SK-N-SH (cell line): ENCODE data around the gene DMAP1. TPM values are rescaled to one million over a fixed set of nuclear protein-coding genes. Genes with fewer than 3 reads are reported as not detected.

Source experiments
- CTCF ChIA-PET: fragments of 300-600, 350-600 bp; formaldehyde crosslinking; extraction: SDS; loops from one replicate; lab custom pipeline; 2021; lab: Yijun Ruan, JAX
- POLR2A ChIA-PET: fragments of 350-600 bp; sonication (Branson Sonifier 250); formaldehyde crosslinking; extraction: SDS; loops from one replicate; lab custom pipeline; 2020; ENCODE audit warnings: antibody characterized with exemption, inconsistent platforms; lab: Yijun Ruan, JAX
- DNase-seq: peaks from one replicate; pipeline ENCODE4 v3.0.0; 2012
- H2AFZ ChIP-seq: fragments of 200-600 bp; sonication (generic); 2 replicates; pipeline ENCODE4 v1.8.1; 2016; ENCODE audit warnings: antibody characterized with exemption, mild to moderate bottlenecking, low read depth
- H3F3A ChIP-seq: fragments of 200-600 bp; sonication (generic); replicated peaks from 2 replicates; pipeline ENCODE3; 2016; ENCODE audit warnings: antibody characterized with exemption, mild to moderate bottlenecking; ENCODE audit not compliant: insufficient read depth
- H3K27ac ChIP-seq, 2 experiments: fragments of 200-500 bp in 1 of 2; fragments of 200-600 bp in 1 of 2; sonication (Bioruptor generic) in 1 of 2; sonication (generic), shearing (Covaris generic) in 1 of 2; 2 replicates each; pipeline versions ENCODE4 v1.5.1 to v1.6.1; 2014 to 2016; ENCODE audit warnings: low read depth in 2 of 2, inconsistent platforms in 1 of 2, low read length in 1 of 2, mild to moderate bottlenecking in 1 of 2, mixed read lengths in 1 of 2
- H3K27me3 ChIP-seq: fragments of 200-600 bp; sonication (generic), shearing (Covaris generic); 2 replicates; pipeline ENCODE4 v1.6.1; 2016; ENCODE audit warnings: mixed run types; ENCODE audit not compliant: insufficient read depth
- H3K36me3 ChIP-seq, 2 experiments: fragments of 200-500 bp in 1 of 2; fragments of 200-600 bp in 1 of 2; sonication (Bioruptor generic) in 1 of 2; sonication (generic) in 1 of 2; replicated peaks in 1 of 2; 2 replicates each; pipeline versions ENCODE3 to v1.5.1; 2014 to 2016; ENCODE audit warnings: low read length in 1 of 2, mild to moderate bottlenecking in 1 of 2; ENCODE audit not compliant: insufficient read depth in 2 of 2, control insufficient read depth in 1 of 2
- H3K4me1 ChIP-seq, 2 experiments: fragments of 200-500 bp in 1 of 2; fragments of 200-600 bp in 1 of 2; sonication (Bioruptor generic) in 1 of 2; sonication (generic), shearing (Covaris generic) in 1 of 2; 2 replicates each; pipeline versions ENCODE4 v1.5.1 to v1.6.1; 2014 to 2016; ENCODE audit warnings: low read depth in 1 of 2, low read length in 1 of 2, mixed run types in 1 of 2; ENCODE audit not compliant: insufficient read depth in 2 of 2, control insufficient read depth in 1 of 2
- H3K4me2 ChIP-seq: fragments of 200-600 bp; sonication (generic), shearing (Covaris generic); 2 replicates; pipeline ENCODE4 v1.6.1; 2017; ENCODE audit warnings: mixed run types
- H3K4me3 ChIP-seq, 2 experiments: fragments of 200-500 bp in 1 of 2; fragments of 200-600 bp in 1 of 2; sonication (Bioruptor generic) in 1 of 2; sonication (generic), shearing (Covaris generic) in 1 of 2; 2 replicates each; pipeline versions ENCODE4 v1.5.1 to v1.8.1; 2014 to 2016; ENCODE audit warnings: low read depth in 2 of 2, inconsistent platforms in 1 of 2, low read length in 1 of 2, mild to moderate bottlenecking in 1 of 2, mixed read lengths in 1 of 2, moderate library complexity in 1 of 2
- H3K79me2 ChIP-seq: fragments of 200-600 bp; sonication (generic); 2 replicates; pipeline ENCODE4 v1.8.1; 2017; ENCODE audit warnings: mild to moderate bottlenecking; ENCODE audit not compliant: insufficient read depth
- H3K9ac ChIP-seq: fragments of 200-600 bp; sonication (generic); 2 replicates; pipeline ENCODE4 v1.6.1; 2017; ENCODE audit warnings: mixed run types
- H3K9me2 ChIP-seq: fragments of 200-600 bp; sonication (generic); 2 replicates; pipeline ENCODE4 v1.6.1; 2017; ENCODE audit warnings: mixed run types
- H3K9me3 ChIP-seq: fragments of 200-600 bp; sonication (generic); 2 replicates; pipeline ENCODE4 v1.6.1; 2017; ENCODE audit warnings: mixed run types, mild to moderate bottlenecking, moderate library complexity
- H4K20me1 ChIP-seq: fragments of 200-600 bp; sonication (generic); 2 replicates; pipeline ENCODE4 v1.6.1; 2017; ENCODE audit warnings: mild to moderate bottlenecking, mixed run types; ENCODE audit not compliant: insufficient read depth
- ELF1 ChIP-seq: IDR thresholded peaks from 2 replicates; pipeline ENCODE4 v1.4.0; 2012
- GABPA ChIP-seq: IDR thresholded peaks from 2 replicates; pipeline ENCODE4 v1.4.0; 2012; ENCODE audit warnings: low read depth, mild to moderate bottlenecking
- GATA2 ChIP-seq: sonication (generic); formaldehyde crosslinking; IDR thresholded peaks from 2 replicates; pipeline ENCODE4 v1.5.0; 2020; ENCODE audit warnings: mild to moderate bottlenecking, missing genetic modification reagents
- IRF3 ChIP-seq: fragments of 150-350 bp; IDR thresholded peaks from 2 replicates; pipeline ENCODE4 v1.6.1; 2016; ENCODE audit warnings: mild to moderate bottlenecking, low read depth, low read length
- JUND ChIP-seq: IDR thresholded peaks from 2 replicates; pipeline ENCODE4 v1.4.0; 2012
- MAX ChIP-seq: IDR thresholded peaks from 2 replicates; pipeline ENCODE4 v1.4.0; 2012; ENCODE audit warnings: low read depth
- MEF2A ChIP-seq: IDR thresholded peaks from 2 replicates; pipeline ENCODE4 v1.4.0; 2012; ENCODE audit warnings: low read depth, borderline replicate concordance
- MXI1 ChIP-seq: IDR thresholded peaks from 2 replicates; pipeline ENCODE4 v1.6.1; 2012; ENCODE audit warnings: mild to moderate bottlenecking, low read depth, low read length, improper control_type of control experiment
- SIN3A ChIP-seq: IDR thresholded peaks from 2 replicates; pipeline ENCODE4 v1.6.1; 2012; ENCODE audit warnings: low read depth, mild to moderate bottlenecking, low read length, moderate library complexity, borderline replicate concordance
- SMC3 ChIP-seq: IDR thresholded peaks from 2 replicates; pipeline ENCODE4 v1.6.1; 2012; ENCODE audit warnings: low read depth, low read length, improper control_type of control experiment
- TCF12 ChIP-seq: IDR thresholded peaks from 2 replicates; pipeline ENCODE4 v1.4.0; 2012
- TEAD4 ChIP-seq: IDR thresholded peaks from 2 replicates; pipeline ENCODE4 v1.4.0; 2012; ENCODE audit warnings: mild to moderate bottlenecking, borderline replicate concordance; ENCODE audit not compliant: insufficient read depth
- WGBS: methylation state at CpG from one replicate; pipeline ENCODE4 v1.1.6; 2017; ENCODE audit warnings: low lambda C conversion rate; 5-methylcytosine and 5-hydroxymethylcytosine counted together
- polyA plus RNA-seq, 3 experiments: library from polyadenylated mRNA; depleted of rRNA; stranded (reverse); fragments of >200 nt; gene quantifications; 2 replicates each; pipeline ENCODE4 v1.2.3, GENCODE V29; 2012
- TF ChIP-seq, protein P1 (sequence below): IDR thresholded peaks from 2 replicates; pipeline ENCODE4 v1.6.1; 2012; ENCODE audit warnings: mild to moderate bottlenecking, low read depth, low read length, moderate library complexity
- TF ChIP-seq, protein P2 (sequence below): IDR thresholded peaks from 2 replicates; pipeline ENCODE4 v1.4.0; 2012; ENCODE audit warnings: low read depth, borderline replicate concordance
- TF ChIP-seq, protein P3 (sequence below): fragments of 200-600 bp; sonication (generic); IDR thresholded peaks from 2 replicates; pipeline ENCODE4 v1.6.1; 2017; ENCODE audit warnings: antibody characterized with exemption, mild to moderate bottlenecking, moderate library complexity

Gene DMAP1
- polyA plus RNA-seq, 1 of the 3 experiments (the other 2 are of a cell fraction) = 59.6 TPM

DNA sequence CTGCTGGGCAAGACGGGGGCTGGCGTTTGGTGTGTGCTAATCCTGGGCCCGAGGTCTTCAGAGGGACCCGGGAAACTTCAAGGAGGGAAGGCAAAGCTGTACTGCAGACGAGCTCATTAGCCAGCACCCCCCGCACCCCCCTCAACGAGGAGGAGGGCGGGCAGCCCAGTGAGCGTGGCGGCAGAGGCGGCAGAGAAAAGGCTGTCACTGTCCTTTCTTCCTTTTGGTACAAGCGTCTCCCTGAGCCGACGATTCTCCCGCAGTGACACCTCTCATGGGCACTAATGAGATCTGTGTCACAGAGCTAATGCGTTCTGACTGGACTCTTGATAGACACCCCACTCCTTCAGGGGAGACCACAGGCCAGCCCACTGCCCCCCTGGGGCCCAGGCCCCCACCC is 29.5 kb downstream of the DMAP1 start (continued):
- TF ChIP-seq, protein P1, sequence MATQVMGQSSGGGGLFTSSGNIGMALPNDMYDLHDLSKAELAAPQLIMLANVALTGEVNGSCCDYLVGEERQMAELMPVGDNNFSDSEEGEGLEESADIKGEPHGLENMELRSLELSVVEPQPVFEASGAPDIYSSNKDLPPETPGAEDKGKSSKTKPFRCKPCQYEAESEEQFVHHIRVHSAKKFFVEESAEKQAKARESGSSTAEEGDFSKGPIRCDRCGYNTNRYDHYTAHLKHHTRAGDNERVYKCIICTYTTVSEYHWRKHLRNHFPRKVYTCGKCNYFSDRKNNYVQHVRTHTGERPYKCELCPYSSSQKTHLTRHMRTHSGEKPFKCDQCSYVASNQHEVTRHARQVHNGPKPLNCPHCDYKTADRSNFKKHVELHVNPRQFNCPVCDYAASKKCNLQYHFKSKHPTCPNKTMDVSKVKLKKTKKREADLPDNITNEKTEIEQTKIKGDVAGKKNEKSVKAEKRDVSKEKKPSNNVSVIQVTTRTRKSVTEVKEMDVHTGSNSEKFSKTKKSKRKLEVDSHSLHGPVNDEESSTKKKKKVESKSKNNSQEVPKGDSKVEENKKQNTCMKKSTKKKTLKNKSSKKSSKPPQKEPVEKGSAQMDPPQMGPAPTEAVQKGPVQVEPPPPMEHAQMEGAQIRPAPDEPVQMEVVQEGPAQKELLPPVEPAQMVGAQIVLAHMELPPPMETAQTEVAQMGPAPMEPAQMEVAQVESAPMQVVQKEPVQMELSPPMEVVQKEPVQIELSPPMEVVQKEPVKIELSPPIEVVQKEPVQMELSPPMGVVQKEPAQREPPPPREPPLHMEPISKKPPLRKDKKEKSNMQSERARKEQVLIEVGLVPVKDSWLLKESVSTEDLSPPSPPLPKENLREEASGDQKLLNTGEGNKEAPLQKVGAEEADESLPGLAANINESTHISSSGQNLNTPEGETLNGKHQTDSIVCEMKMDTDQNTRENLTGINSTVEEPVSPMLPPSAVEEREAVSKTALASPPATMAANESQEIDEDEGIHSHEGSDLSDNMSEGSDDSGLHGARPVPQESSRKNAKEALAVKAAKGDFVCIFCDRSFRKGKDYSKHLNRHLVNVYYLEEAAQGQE = no peak
- TF ChIP-seq GATA2 (CRISPR knock-in tag) = no peak

DNA sequence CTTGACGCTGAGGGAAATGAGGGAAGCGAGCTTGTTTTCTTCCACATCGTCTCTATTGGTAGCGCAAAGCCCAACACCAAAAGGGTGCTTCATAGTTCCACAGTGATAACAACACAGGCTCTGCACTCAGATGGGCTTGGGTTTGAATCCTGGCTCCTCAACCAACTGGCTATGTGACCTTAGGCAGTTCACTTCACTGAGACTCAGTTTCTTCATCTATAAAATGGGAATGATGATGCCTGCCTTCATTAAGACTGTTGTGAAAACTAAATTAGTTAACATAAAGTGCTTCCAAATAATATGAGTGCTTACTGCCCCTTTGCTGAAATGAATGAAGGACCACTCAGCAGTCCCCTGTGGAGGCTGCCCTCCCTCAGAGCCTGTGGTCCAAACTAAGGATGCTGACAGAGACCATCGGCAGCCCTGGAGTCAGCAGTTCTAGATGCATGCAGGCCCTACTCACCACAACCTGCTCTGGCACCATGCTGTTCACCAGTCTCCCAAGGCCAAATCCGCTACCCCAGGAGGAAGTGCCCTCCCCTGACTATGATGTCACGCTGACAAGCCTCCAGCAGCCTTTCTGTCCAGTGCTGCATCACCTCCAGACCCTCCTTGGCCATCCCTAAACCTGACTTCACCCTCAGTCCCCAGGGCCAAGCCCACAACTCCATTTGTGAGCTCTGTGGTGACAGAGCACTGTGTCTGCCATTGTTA is 30.7 kb downstream of the DMAP1 start:
- no peaks in the 10 kb centered on the region for H3K9me2 ChIP-seq
- H3K27ac ChIP-seq = no peak overlapping the region
- ChIA-PET CTCF (interaction anchor here (2.3 kb wide), 1 partner anchor 9 kb away, joined by 6 read pairs; no protein-coding TSS in a partner anchor), POLR2A (no interaction called here)
- H2AFZ ChIP-seq = no peak overlapping the region
- no peaks in the 10 kb centered on the region for H3K27me3 ChIP-seq
- no peak overlapping the region for H3K4me3 ChIP-seq
- no peak overlapping the region for H3K4me2 ChIP-seq
- H4K20me1 ChIP-seq = no peaks in the 10 kb centered on the region
- H3K79me2 ChIP-seq = no peaks in the 10 kb centered on the region
- H3K9me3 ChIP-seq = no peaks in the 10 kb centered on the region
- H3F3A ChIP-seq = no peaks in the 10 kb centered on the region
- 98% methylated on average over 5 of the region's 7 CpGs for WGBS
- H3K4me1 ChIP-seq = peaks cover 10 to 32% of the 10 kb centered on the region in 2 experiments; a peak in 3 of 4 replicates
- DNase-seq = no peak
- TF ChIP-seq MAX (no peak), TCF12 (no peak), GABPA (no peak), TEAD4 (no peak), SMC3 (no peak), JUND (no peak), MXI1 (no peak), ELF1 (no peak), IRF3 (no peak), MEF2A (no peak), GATA2 (CRISPR knock-in tag) (no peak), SIN3A (no peak)
- TF ChIP-seq, protein P2, sequence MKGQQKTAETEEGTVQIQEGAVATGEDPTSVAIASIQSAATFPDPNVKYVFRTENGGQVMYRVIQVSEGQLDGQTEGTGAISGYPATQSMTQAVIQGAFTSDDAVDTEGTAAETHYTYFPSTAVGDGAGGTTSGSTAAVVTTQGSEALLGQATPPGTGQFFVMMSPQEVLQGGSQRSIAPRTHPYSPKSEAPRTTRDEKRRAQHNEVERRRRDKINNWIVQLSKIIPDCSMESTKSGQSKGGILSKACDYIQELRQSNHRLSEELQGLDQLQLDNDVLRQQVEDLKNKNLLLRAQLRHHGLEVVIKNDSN = no peak
- TF ChIP-seq, protein P3, sequence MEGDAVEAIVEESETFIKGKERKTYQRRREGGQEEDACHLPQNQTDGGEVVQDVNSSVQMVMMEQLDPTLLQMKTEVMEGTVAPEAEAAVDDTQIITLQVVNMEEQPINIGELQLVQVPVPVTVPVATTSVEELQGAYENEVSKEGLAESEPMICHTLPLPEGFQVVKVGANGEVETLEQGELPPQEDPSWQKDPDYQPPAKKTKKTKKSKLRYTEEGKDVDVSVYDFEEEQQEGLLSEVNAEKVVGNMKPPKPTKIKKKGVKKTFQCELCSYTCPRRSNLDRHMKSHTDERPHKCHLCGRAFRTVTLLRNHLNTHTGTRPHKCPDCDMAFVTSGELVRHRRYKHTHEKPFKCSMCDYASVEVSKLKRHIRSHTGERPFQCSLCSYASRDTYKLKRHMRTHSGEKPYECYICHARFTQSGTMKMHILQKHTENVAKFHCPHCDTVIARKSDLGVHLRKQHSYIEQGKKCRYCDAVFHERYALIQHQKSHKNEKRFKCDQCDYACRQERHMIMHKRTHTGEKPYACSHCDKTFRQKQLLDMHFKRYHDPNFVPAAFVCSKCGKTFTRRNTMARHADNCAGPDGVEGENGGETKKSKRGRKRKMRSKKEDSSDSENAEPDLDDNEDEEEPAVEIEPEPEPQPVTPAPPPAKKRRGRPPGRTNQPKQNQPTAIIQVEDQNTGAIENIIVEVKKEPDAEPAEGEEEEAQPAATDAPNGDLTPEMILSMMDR = no peak
- TF ChIP-seq, all 33 proteins: peak for 0
- peaks cover 0 to 10% of the 10 kb centered on the region in 2 experiments for H3K36me3 ChIP-seq
- no peak overlapping the region for H3K9ac ChIP-seq
